HG03280 (cell line): Measurements from ENCODE around the gene ADARB1.

ENCODE experiments used
- ATAC-seq: cut with Tn5 transposase; IDR thresholded peaks from one replicate; pipeline ENCODE4 v1.9.1; 2021; ENCODE audit warnings: mild to moderate bottlenecking, moderate library complexity; ENCODE audit not compliant: unreplicated experiment

Gene ADARB1

DNA sequence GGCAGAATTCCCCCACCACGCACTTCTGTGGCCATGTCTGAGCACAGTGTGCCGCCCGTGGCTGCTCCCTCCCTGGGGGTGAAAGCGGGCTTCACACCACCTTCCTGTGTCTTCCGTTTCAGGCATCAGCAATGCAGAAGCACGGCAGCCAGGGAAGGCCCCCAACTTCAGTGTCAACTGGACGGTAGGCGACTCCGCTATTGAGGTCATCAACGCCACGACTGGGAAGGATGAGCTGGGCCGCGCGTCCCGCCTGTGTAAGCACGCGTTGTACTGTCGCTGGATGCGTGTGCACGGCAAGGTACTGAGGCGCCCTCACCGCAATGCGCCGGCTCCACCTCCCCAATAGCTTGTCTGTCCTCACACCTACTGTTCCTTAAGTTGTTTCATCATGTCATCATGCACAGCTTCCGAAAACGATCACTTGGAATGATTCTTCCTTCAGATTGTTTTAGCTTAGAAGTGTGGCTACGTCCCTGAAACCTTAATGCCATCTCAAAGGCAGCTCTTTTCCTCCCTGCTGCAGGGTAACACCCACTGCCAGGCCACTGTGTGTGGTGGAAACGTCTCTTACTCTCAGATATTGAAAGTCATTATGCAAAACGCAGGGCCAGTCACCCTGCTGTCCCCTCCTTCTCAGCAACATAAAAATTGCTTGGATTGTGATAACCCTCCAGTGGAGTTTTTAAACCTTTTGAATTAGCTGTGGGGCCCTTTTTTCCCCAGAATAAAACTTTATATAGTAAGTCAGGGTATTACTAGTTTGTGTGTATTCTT, 146.5 kb downstream of the ADARB1 start:
- ATAC-seq = no peak

- no peak for ATAC-seq
Observed at GRCh38 chr21:45222001-45222400, 147.6 kb downstream of the ADARB1 start.

DNA sequence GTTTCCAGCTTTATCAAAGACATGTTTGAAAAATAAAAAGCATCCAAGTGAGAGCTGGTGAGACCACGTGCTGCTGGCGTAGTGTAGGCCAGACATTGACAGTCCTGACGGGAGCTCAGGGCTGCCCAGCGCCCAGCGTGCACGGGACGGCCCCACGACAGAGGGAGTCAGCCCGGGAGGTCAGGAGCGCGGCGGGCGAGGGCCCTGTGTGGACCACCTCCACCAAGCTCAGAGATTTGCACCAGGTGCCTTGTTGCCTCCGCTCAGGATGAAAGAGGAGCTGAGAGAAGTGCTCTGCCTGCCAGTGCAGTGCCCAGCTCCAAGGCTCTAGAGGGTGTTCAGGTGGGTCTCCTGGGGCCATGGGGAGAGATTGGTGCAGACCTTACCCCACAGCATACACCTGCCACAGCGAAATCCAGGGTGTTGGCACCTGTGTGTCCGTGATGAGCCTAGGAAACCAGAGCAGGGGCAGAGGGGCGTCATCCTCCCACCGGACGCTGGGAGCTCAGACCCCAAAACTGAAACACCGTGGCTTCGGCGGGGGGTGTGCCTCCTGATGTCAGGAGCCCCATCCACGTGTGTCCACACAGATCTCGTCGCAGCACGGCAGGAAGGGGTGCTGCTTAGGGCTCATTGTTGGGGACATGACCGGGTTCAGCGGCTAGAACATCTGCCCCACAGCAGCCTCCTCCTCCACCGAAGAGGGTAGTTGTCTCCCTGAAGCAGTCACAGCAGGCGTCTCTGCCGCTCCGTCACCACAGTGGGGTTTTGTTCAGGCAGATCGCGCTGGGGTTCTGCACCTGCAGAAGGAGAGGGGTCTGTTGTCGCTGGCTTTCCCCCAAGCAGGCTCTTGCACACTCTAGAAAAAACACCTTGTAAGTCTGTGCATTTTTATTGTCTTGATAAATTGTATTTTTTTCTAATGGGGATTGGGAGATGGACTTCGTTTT, 149.1 kb downstream of the ADARB1 start:
- ATAC-seq = no peak

GRCh38 chr21:45224189-45224938, 150.0 kb downstream of the ADARB1 start:
- no peak for ATAC-seq

DNA sequence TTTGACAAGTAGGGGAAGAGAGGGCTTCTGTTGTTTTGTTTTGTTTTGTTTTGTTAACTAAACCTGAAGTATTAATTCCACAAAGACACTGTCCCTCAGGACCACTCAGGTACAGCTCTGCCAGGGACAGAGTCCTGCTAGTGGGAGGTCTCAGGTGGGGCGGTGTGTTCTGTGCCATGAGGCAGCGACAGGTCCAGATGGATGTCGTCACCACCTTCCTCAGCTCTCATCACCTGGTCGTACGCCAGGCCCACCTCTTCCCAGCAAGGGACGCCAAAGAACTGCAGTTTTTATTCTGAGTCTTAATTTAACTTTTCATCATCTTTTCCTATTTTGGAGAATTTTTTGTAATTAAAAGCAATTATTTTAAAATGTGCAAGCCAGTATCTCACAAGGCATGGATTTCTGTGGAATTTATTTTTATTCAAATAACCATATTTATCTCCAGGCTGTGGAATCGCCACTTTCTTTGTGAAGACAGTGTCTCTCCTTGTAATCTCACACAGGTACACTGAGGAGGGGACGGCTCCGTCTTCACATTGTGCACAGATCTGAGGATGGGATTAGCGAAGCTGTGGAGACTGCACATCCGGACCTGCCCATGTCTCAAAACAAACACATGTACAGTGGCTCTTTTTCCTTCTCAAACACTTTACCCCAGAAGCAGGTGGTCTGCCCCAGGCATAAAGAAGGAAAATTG, 150.8 kb downstream of the ADARB1 start:
- no peak for ATAC-seq

DNA sequence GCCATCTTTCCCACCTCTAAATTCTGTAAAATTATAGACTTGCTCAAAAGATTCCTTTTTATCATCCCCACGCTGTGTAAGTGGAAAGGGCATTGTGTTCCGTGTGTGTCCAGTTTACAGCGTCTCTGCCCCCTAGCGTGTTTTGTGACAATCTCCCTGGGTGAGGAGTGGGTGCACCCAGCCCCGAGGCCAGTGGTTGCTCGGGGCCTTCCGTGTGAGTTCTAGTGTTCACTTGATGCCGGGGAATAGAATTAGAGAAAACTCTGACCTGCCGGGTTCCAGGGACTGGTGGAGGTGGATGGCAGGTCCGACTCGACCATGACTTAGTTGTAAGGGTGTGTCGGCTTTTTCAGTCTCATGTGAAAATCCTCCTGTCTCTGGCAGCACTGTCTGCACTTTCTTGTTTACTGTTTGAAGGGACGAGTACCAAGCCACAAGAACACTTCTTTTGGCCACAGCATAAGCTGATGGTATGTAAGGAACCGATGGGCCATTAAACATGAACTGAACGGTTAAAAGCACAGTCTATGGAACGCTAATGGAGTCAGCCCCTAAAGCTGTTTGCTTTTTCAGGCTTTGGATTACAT, 151.5 kb downstream of the ADARB1 start:
- ATAC-seq = no peak

DNA sequence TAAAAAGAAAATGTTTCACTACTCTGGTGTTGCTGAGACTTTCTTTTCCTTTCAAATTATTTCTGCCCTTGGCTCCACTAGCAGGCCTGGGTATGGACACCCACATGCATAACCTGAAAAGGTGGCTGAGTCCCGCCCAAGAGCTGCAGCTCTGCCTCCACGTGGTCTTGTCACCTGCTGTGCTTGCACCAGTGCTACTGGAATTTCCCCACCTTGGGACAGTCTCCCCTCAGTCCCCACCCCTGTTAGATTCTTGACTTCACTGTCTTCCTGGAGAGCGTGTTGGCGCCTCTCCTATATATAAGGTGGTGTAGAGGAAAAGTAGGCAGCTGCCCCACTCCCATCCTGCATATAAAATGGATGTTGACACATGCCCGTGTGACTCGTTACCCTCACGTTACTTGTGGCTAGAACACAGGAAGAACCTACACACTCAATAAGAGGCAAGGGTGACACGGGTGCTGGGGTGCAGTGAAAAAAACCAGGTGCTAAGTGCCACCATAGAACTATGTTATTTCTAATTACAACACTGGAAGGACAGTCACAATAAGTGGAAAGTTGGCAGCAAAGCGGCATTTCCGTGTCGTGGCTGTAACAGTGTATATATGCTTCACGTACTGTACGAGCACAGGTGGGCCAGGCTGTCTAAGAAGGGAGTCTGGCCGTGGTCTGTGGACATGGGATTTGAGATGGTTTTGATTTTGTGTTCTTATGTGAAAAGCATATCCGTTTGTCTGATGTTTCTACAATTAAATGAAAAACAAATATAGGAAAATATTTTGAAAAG, 152.4 kb downstream of the ADARB1 start:
- ATAC-seq = no peak

DNA sequence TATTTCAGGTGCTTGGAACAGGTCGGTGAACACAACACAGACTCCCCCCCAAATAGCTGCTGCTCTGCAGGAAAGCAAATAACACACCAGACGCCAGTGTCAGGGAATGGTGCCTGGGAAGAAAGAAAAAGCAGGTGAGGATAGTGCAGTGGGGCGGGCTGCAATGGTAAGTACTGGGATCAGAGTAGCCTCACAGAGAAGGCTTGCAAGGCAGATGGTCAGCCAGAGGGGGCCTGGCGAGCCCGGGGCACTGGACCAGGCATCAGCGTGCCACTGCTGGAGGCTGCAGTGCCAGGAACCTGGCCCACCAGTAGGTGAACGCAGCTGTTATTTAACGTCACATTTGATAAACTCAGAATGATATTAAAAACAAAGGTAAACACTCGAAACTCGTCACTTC, 153.4 kb downstream of the ADARB1 start:
- no peak for ATAC-seq

DNA sequence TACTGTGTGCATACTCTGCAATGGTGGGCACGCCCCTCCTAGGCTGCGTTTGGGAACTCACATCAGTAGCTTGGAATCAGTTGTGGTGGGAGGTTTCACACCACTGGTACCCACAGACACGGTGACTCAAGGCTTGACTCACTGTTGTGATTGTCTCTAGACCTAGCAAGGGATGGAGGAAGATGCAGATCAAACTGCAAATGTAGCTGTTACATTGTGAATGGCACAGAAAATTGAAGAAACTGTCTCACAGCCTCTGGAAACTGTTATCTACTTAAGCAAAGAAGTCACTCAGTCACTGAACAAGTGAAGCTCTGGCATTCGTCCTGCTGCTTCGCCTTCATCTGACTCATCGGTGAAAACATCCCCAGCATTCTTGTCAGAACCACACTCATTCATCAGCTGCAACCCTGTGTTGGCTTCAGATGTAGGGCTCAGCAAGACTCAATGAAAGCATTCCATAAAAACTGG, 153.8 kb downstream of the ADARB1 start:
- ATAC-seq = no peak

DNA sequence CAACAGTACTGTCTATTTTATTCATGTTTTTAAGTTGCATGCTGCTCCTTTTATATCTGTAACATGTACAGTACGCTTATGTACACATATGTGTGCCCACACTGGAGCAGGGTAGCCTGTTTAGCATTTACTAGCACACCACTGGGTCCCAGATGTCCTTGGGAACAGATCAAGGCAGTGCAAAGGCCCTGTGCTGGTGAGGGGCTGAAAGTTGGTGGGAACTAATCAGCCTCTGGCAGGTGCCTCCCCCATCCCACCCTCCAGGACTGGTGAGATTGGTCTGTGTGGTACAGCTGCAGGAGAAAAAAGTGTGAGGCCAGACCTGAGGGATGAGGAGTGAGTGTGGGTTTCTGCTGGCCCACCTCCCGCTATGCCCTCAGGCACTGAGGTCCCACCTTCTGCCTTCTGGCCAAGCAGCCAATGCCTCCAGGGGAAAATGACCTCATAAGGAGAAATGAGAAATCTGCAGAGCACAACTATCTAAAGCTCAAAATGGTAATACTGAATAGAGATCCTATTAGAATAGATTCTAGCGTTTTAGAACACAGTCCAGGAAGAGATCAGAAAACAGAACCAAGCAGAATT, 154.4 kb downstream of the ADARB1 start:
- ATAC-seq = no peak

DNA sequence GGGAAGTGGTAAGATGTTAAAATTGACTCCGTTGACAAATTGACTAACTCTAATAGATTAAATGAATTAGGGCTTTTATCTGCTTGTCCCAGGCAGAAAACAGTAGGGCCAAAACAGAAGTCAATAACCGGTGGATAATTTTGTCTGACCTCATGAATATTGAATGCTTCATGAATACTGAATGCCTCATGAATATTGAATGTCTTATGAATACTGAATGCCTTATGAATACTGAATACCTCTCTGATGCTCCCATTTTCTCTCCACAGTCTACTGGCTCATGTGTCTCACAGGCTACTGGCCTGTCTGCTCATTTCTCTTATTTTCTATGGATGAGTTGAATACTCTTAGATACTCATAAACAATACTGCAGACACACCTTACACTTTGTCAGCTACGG, 157.3 kb downstream of the ADARB1 start:
- no peak for ATAC-seq

DNA sequence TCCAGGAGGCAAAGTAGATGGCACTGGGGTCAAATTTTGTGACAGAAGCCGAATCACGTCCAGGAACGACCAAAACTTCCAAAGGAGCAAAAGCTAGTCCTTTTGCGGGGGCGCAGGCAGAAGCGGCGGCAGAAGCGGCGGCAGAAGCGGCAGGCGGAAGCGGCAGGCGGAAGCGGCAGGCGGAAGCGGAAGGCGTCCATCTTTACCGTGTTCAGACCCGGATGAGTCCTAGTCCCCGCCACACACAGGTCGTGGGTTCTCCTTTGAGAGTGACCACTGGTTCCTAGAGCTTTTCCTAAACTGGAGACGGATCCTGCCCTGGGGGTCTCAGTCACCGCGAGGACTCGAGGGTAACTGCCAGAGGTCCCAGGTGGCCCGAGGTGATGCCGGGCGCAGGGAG, 159.7 kb downstream of the ADARB1 start:
- ATAC-seq = no peak

DNA sequence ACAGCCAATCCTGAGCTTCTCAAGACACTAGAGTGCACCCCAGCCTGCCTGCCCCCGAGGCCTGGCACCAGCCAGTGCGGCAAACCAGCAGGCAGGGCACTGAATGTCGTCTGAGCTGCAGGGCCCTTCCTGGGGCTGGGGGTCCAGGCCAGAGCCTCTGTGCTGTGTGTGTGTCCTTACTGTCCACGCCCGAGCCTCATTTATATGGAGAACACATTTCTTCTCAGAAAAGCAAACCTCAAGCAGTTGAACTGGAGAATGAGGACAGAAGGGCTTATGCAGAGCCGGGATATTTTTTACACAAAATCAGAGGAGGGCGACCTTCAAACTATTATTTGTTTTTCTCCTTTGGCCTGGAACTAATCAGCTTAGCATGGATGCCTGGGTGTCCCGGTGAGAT, 160.6 kb downstream of the ADARB1 start:
- no peak for ATAC-seq

DNA sequence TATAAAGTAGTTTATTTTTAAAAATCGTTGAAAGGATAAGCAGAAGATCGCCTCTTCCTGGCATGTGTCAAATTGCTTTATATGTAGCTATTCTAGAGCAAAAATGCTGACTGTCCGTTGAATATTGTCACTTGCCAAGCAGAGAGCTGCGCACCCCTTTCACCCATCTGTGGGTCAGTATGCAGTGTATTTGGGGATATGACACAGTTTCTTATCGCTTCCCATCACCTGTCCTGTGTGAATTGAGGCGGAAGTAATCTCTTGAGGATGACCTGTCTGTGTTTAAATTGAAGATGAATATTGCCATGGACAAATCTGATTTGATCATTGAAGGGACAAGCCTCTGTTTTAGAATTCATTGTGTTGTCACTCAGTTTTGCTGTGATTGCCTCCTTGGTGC, 161.1 kb downstream of the ADARB1 start:
- no peak for ATAC-seq

GRCh38 chr21:45236481-45236880, 162.1 kb downstream of the ADARB1 start:
- ATAC-seq = no peak

DNA sequence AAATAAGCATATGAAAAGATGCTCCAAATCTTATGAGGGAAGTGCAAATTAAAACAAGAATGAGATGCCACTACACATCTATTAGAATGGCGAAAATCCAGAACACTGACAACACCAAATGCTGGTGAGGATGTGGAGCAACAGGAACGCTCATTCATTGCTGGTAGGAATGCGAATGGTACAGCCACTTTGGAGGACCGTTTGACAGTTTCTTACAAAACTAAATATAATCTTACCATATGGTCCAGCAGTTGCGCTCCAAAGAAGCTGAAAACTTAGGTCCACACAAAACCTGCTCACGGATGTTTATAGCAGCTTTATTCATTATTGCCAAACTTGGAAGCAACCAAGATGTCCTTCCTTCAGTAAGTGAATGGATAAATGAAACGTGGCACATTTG, 163.0 kb downstream of the ADARB1 start:
- no peak for ATAC-seq

DNA sequence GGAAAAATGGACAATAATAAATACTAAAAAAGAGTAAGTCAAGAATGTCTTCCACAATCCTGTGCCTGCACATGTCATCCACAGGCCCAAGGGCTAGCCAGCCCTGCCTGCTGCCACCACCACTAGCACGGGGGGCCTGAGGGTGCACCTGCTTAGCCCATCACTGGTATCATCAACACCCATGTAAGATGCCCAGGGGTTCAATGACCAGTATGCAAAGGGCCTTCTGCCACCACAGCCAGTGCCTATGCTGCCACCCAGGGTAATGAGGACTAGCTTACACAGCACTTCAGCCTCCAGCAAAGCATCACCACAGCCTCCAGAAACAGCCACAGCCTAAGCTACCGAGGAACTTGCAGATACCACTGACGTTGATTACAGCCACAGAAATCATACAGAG, 167.0 kb downstream of the ADARB1 start:
- ATAC-seq = no peak

DNA sequence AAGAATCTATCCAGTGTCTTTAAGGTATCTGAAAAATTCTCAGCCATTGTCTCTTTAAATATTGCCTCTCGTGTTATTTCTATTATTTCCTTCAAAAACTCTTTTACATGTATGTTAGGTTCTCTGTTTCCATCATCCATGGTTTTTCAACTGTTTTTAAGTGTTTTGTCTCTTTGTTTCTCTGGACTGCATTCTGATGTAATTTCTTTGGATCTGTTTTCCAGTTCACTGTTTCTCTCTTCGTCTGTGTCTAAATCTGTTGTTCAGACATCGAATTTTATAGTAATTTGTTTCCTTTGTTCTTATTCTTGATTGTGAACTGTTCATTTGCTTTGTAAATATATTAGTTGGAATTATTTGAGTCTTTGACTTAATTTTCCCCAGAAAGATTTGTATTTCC, 169.2 kb downstream of the ADARB1 start:
- ATAC-seq = no peak

DNA sequence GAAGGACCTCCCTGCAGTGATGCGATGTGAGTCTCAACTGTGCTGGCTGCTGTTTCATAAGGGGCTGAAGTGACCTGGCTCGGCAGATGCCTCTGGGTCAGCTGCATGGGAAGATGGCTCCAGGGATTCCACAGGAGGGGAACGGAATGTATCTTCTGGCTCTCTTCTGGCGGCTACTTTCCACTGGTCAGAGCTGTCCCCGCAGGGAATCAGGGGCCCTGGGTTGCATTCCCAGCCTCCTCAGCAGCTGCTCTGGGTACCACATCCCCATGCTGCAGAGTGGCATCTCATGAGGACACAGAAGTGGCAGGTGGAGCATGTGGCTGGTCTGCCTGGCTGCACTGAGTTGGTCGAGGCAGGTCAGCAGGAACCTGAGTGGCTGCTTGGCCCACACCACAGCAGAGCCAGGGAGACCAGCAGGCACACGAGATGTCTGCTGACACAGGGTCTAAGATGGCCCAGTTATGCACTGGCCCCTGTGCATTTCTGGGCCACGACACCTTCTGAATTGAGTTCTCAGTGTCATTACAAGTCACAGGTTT, 170.5 kb downstream of the ADARB1 start:
- ATAC-seq = no peak
